ENCODE results near the gene RAB20. TPM values are rescaled to one million over a fixed set of nuclear protein-coding genes. Genes with fewer than 3 reads are reported as not detected.

Gene RAB20
- total RNA-seq, 1 donor from 2014 or later: 2.6 TPM

DNA sequence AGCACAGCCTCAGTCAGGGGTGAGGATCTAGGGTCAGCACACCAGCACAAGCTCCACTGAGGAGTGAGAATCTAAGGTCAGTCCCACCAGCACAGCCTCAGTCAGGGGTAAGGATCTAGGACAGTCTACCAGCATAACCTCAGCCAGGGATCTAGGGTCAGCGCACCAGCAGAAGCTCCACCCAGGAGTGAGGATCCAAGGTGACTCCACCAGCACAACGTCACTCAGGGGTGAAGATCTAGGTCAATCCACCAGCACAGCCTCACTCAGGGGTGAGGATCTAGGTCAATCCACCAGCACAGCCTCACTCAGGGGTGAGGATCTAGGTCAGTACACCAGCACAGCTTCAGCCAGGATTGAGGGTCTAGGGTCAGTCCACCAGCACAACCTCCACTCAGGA is 64.5 kb downstream of the RAB20 start:
- no peaks in the 10 kb centered on the region for H3K27me3 Mint-ChIP-seq (ENCODE audit: low read depth, unreplicated experiment)
- Histone ChIP-seq H3K4me2 (ENCODE audit: low read length) (no peak overlapping the region), H2AFZ (ENCODE audit: low read depth, low read length) (no peak overlapping the region), H3K4me1 (ENCODE audit: insufficient read depth, low read length) (peaks cover 26% of the 10 kb centered on the region), H4K20me1 (ENCODE audit: insufficient read depth, low read length) (peaks cover 56% of the 10 kb centered on the region), H3K9ac (ENCODE audit: low read length) (no peak overlapping the region), H3K9me3 (ENCODE audit: insufficient read depth, low read depth, low read length) (no peaks in the 10 kb centered on the region), H3K27ac (ENCODE audit: low read depth, low read length) (no peak overlapping the region), H3K79me2 (ENCODE audit: insufficient read depth, low read length) (no peaks in the 10 kb centered on the region), H3K27me3 (ENCODE audit: insufficient read depth, low read length) (no peaks in the 10 kb centered on the region), H3K4me3 (ENCODE audit: insufficient read depth, low read depth, low read length) (no peak overlapping the region), H3K36me3 (ENCODE audit: insufficient read depth, low read length) (peaks cover 73% of the 10 kb centered on the region)
- H3K36me3 Mint-ChIP-seq (ENCODE audit: low read depth, unreplicated experiment): peaks cover 52% of the 10 kb centered on the region
- peaks cover 3% of the 10 kb centered on the region for H3K9me3 Mint-ChIP-seq (ENCODE audit: unreplicated experiment)
- peaks cover 13% of the 10 kb centered on the region for H3K4me1 Mint-ChIP-seq (ENCODE audit: low read depth, unreplicated experiment)
- DNase-seq (ENCODE audit: low read depth) (no peak), FAIRE-seq (no peak)
- no peak overlapping the region for H3K4me3 Mint-ChIP-seq (ENCODE audit: unreplicated experiment)
- H3K27ac Mint-ChIP-seq (ENCODE audit: unreplicated experiment): no peak overlapping the region
- TF ChIP-seq EZH2 (IDR thresholded peaks at IDR 0.05; ENCODE audit: insufficient read depth, low read length): no peak

DNA sequence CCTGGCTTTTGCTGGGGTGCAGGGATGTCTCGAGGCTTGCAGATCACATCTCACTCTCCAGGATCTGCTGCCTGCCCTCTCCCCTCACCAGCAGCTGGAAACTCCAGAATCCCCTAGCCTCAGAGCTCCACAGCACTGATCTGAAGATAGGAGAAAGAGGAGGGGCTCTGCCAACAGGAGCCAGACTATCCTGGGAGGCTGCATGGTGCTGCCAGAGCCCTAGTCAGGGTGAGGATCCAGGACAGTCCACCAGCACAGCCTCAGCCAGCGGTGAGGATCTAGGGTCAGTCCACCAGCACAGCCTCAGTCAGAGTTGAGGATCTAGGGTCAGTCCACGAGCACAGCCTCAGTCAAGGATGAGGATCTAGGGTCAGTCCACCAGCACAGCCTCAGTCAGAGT is 65.2 kb downstream of the RAB20 start:
- Histone ChIP-seq H3K9me3 (ENCODE audit: insufficient read depth, low read depth, low read length) (no peaks in the 10 kb centered on the region), H3K36me3 (ENCODE audit: insufficient read depth, low read length) (peaks cover 75% of the 10 kb centered on the region), H4K20me1 (ENCODE audit: insufficient read depth, low read length) (peaks cover 59% of the 10 kb centered on the region), H3K27me3 (ENCODE audit: insufficient read depth, low read length) (no peaks in the 10 kb centered on the region), H3K79me2 (ENCODE audit: insufficient read depth, low read length) (no peaks in the 10 kb centered on the region), H3K27ac (ENCODE audit: low read depth, low read length) (no peak overlapping the region), H3K4me1 (ENCODE audit: insufficient read depth, low read length) (peaks cover 26% of the 10 kb centered on the region), H3K9ac (ENCODE audit: low read length) (no peak overlapping the region), H2AFZ (ENCODE audit: low read depth, low read length) (no peak overlapping the region), H3K4me2 (ENCODE audit: low read length) (no peak overlapping the region), H3K4me3 (ENCODE audit: insufficient read depth, low read depth, low read length) (no peak overlapping the region)
- FAIRE-seq: no peak
- TF ChIP-seq, protein P1, sequence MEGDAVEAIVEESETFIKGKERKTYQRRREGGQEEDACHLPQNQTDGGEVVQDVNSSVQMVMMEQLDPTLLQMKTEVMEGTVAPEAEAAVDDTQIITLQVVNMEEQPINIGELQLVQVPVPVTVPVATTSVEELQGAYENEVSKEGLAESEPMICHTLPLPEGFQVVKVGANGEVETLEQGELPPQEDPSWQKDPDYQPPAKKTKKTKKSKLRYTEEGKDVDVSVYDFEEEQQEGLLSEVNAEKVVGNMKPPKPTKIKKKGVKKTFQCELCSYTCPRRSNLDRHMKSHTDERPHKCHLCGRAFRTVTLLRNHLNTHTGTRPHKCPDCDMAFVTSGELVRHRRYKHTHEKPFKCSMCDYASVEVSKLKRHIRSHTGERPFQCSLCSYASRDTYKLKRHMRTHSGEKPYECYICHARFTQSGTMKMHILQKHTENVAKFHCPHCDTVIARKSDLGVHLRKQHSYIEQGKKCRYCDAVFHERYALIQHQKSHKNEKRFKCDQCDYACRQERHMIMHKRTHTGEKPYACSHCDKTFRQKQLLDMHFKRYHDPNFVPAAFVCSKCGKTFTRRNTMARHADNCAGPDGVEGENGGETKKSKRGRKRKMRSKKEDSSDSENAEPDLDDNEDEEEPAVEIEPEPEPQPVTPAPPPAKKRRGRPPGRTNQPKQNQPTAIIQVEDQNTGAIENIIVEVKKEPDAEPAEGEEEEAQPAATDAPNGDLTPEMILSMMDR (IDR thresholded peaks at IDR 0.05; ENCODE audit: insufficient read depth, low read depth, low read length): no peak
- TF ChIP-seq EZH2 (IDR thresholded peaks at IDR 0.05; ENCODE audit: insufficient read depth, low read length): no peak
- no peak overlapping the region for H3K4me3 Mint-ChIP-seq (ENCODE audit: unreplicated experiment)
- H3K4me1 Mint-ChIP-seq (ENCODE audit: low read depth, unreplicated experiment): peaks cover 13% of the 10 kb centered on the region
- no peaks in the 10 kb centered on the region for H3K27me3 Mint-ChIP-seq (ENCODE audit: low read depth, unreplicated experiment)
- no peak overlapping the region for H3K27ac Mint-ChIP-seq (ENCODE audit: unreplicated experiment)
- peaks cover 3% of the 10 kb centered on the region for H3K9me3 Mint-ChIP-seq (ENCODE audit: unreplicated experiment)
- H3K36me3 Mint-ChIP-seq (ENCODE audit: low read depth, unreplicated experiment): peaks cover 50% of the 10 kb centered on the region
- no peak for DNase-seq (ENCODE audit: low read depth)

DNA sequence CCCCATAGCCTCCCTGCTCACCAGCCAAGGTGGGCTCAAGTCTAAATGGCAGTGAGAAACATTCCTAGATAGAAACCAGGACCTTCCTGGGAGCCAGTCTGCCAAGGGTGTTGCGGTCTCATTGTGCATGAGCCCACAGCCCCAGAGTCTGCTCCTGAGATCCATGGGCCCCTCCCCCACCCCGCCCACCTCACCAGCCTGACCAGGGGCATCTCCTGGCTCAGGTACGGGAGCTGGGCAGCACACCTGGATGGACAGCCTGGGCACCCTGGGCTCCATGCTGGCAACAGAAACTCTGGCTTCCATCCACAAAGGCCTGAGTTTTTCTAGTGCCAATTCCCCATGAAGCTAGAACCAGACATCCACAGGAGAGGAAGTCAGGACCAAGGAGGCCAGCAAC is 65.6 kb downstream of the RAB20 start:
- H3K27ac Mint-ChIP-seq (ENCODE audit: unreplicated experiment): no peak overlapping the region
- FAIRE-seq (no peak), DNase-seq (ENCODE audit: low read depth) (no peak)
- H3K9ac ChIP-seq (ENCODE audit: low read length): no peak overlapping the region
- peaks cover 26% of the 10 kb centered on the region for H3K4me1 ChIP-seq (ENCODE audit: insufficient read depth, low read length)
- no peak overlapping the region for H3K4me3 Mint-ChIP-seq (ENCODE audit: unreplicated experiment)
- peaks cover 51% of the 10 kb centered on the region for H3K36me3 Mint-ChIP-seq (ENCODE audit: low read depth, unreplicated experiment)
- H4K20me1 ChIP-seq (ENCODE audit: insufficient read depth, low read length): peaks cover 63% of the 10 kb centered on the region
- H3K79me2 ChIP-seq (ENCODE audit: insufficient read depth, low read length): no peaks in the 10 kb centered on the region
- no peak overlapping the region for H2AFZ ChIP-seq (ENCODE audit: low read depth, low read length)
- H3K4me3 ChIP-seq (ENCODE audit: insufficient read depth, low read depth, low read length): no peak overlapping the region
- no peak overlapping the region for H3K4me2 ChIP-seq (ENCODE audit: low read length)
- no peaks in the 10 kb centered on the region for H3K9me3 ChIP-seq (ENCODE audit: insufficient read depth, low read depth, low read length)
- TF ChIP-seq EZH2 (IDR thresholded peaks at IDR 0.05; ENCODE audit: insufficient read depth, low read length): no peak
- TF ChIP-seq, protein P1 (IDR thresholded peaks at IDR 0.05; ENCODE audit: insufficient read depth, low read depth, low read length): no peak
- peaks cover 3% of the 10 kb centered on the region for H3K9me3 Mint-ChIP-seq (ENCODE audit: unreplicated experiment)
- H3K36me3 ChIP-seq (ENCODE audit: insufficient read depth, low read length): peaks cover 76% of the 10 kb centered on the region
- H3K4me1 Mint-ChIP-seq (ENCODE audit: low read depth, unreplicated experiment): peaks cover 13% of the 10 kb centered on the region
- no peaks in the 10 kb centered on the region for H3K27me3 ChIP-seq (ENCODE audit: insufficient read depth, low read length)
- H3K27me3 Mint-ChIP-seq (ENCODE audit: low read depth, unreplicated experiment): no peaks in the 10 kb centered on the region
- H3K27ac ChIP-seq (ENCODE audit: low read depth, low read length): no peak overlapping the region

Measured in astrocyte (in vitro differentiated cells and primary cell).